22Rv1 (cell line): ENCODE results near the gene SCN11A.
A peak's percentile ranks its signal among the peaks of the same experiment; 100 is the strongest.

Source experiments
- H3K27ac ChIP-seq: fragments of 450-650 bp; 2 replicates; pipeline ENCODE4 v1.5.1; 2017
- ZFX ChIP-seq: fragments of 450-650 bp; IDR thresholded peaks from 2 replicates; pipeline ENCODE4 v1.6.1; 2017; ENCODE audit warnings: antibody characterized with exemption, borderline replicate concordance
- TF ChIP-seq, protein P1 (sequence below): fragments of 450-650 bp; IDR thresholded peaks from 2 replicates; pipeline ENCODE4 v1.5.1; 2017; ENCODE audit warnings: mild to moderate bottlenecking

SCN11A gene

DNA sequence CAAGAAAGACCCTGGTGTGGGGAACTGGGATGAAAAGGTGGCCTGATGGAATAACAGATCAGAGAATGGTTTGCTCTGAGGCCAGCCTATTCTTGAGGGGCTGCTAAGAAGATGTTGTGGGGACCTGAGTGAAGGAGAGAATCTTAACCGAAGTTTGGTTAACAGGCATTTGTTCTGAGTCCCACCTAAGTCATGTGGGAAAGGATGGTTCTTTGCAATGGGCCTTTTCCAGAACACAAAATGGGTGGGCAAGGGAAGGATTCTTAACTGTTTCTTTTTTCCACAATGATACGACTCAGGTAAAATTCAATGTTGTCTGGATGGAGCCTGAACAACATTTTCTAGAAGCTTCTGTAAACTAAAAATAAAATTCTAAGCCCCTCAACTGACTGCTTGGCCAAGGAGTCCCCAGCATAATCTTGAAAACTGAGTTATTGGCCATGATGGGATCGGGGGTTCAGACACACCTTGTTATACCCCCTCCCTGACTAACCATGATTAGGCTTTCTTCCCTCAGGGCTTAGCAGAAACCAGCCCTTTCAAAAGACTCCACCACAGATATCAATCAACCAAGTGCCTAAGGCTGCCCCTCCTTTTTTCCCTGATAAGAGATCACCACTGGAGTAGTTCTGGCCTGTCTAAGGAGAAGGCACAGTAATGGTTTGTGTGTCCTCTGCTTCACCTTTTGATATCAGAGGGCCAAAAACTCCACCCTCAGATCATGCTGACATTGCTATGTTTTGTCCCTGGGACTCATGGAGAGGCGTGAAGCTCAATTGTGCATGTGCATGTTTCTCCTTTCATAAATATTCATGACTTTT, 30.1 kb downstream of the SCN11A start:
- TF ChIP-seq, protein P1, sequence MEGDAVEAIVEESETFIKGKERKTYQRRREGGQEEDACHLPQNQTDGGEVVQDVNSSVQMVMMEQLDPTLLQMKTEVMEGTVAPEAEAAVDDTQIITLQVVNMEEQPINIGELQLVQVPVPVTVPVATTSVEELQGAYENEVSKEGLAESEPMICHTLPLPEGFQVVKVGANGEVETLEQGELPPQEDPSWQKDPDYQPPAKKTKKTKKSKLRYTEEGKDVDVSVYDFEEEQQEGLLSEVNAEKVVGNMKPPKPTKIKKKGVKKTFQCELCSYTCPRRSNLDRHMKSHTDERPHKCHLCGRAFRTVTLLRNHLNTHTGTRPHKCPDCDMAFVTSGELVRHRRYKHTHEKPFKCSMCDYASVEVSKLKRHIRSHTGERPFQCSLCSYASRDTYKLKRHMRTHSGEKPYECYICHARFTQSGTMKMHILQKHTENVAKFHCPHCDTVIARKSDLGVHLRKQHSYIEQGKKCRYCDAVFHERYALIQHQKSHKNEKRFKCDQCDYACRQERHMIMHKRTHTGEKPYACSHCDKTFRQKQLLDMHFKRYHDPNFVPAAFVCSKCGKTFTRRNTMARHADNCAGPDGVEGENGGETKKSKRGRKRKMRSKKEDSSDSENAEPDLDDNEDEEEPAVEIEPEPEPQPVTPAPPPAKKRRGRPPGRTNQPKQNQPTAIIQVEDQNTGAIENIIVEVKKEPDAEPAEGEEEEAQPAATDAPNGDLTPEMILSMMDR: no peak
- no peak for TF ChIP-seq ZFX
- peak overlapping the region; percentile 42 for H3K27ac ChIP-seq

DNA sequence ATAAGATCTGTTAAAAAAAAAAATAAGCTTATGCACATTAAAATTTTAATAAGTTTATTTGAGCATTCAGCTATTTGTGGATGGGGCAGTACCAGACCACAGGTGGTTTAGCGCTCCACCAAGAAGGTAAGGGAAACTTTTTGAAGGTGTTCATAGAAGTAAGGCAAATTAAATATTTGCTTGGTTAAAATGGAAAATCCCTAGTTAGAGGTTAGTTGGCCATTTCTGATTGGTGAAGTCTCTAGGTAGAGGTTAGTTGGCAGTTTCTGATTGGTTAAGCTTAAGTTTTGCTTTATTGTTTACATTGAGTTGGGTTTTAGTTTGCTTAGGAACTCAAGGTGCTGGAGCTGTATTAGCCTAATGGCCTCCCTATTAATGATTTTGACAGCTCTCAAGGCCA, 30.7 kb downstream of the SCN11A start:
- H3K27ac ChIP-seq: peak overlapping the region; percentile 42
- TF ChIP-seq, protein P1: no peak
- TF ChIP-seq ZFX: no peak

DNA sequence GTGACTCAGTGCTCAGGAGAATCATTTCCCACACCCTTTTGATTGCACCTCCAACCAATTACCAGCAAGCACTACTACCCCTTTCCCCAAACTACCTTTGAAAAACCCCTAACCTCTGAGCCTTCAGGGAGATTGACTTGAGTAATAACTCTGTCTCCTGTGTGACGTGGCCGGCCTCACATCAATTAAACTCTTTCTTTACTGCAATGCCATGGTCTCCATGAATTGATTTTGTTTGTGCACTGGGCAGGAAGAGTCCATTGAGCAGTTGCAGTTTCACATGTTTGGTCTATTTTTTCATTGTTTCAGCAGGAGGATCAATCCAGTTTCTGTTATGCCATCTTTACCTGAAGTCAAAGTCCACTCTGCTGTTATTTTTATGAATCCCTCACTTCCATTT, 32.4 kb downstream of the SCN11A start:
- TF ChIP-seq ZFX: no peak
- TF ChIP-seq, protein P1: no peak
- no peak overlapping the region for H3K27ac ChIP-seq

DNA sequence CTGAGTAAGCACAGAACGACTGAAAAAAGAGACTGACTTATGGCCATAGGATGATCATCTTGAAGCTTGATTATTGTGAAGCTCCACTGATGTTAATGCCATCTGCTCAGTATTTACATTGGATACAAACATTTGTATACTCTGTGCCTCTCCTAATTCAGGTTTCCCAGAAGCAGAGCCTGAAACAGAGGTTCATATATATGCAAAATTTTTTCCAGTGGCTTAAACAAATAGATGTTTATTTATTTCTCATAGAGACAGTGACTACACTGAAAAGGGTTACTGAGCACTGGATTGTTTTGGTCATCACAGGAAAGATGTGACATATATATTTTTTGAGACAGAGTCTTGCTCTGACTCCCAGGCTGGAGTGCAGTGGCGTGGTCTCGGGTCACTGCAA, 36.3 kb downstream of the SCN11A start:
- no peak for TF ChIP-seq ZFX
- TF ChIP-seq, protein P1: no peak
- no peak overlapping the region for H3K27ac ChIP-seq

DNA sequence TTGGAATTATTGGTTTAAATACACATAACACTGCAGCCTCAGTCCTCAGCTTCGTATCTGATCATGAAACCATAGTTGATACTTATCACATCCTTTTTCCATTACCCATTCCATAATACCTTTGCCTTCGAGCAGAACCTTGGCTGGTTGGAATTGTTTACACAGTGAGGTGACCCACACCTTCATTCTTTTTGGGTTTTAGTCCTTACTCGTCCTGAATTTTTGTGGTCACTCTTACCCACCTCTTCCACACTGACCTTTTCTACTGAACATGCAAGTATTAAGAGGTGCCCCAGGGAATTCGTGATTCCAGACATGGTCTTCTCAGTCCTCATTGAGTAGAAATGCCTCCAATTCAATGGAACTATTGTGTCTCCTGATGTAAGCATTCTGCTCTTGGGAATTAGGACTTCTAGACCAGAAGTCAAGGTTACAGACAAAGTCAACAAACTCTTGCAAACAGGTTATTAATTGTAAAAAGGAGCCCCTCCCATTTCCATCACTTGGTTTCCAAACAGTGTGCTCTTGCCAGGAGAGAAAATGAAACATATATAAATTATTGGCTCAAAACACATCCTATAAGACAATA, 37.7 kb downstream of the SCN11A start:
- TF ChIP-seq ZFX: no peak
- TF ChIP-seq, protein P1: no peak
- H3K27ac ChIP-seq: no peak overlapping the region

DNA sequence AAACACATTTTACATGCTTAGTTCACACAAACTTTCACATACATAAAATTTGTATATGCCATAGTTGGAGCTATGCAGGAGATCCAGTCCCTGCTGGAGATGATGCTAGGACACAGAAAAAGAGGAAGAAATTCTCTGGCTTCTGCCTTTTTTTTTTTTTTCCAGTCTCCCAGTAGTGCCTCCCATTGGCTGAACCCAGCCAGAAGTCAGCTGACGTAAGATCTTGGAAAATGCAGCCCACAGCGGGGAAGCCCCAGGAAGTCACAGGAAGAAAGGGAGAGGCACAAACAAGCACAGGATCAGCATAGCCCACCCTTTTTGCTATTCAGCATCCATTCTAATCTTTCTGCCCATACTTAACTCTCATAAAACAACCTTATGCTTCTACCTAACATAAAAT, 38.5 kb downstream of the SCN11A start:
- TF ChIP-seq, protein P1: no peak
- TF ChIP-seq ZFX: no peak
- H3K27ac ChIP-seq: no peak overlapping the region

DNA sequence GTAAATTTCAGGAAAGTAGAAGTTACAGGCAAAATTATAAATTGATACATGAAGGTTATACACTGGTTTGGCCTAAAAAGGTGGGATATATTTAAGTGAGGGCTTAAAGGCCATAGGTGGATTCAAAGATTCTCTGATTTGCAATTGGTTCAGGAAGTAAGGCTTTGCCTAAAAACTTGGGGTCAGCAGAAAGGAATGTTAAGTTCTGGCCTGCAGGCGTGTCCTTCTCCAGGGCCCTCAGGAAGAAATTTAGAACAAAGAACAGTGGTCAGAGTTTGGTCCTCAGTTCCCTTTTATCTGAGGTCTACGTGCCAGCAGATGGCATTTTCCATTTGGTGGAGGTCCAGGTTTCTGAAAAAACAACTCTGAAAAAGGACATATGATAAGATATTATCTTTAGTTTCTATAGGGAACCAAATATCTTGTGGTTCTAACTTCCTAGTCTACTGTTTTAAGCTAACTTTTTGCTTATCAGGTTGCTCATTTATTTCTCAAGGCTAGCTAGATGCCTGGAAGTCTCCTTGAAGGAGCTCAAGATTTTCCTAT, 40.5 kb downstream of the SCN11A start:
- H3K27ac ChIP-seq: no peak overlapping the region
- no peak for TF ChIP-seq ZFX
- TF ChIP-seq, protein P1: no peak
